ENCODE measurements around the gene PEX11G. TPM values are rescaled to one million over a fixed set of nuclear protein-coding genes. Genes with fewer than 3 reads are reported as not detected.
A peak's percentile ranks its signal among the peaks of the same experiment; 100 is the strongest.

The PEX11G gene
- total RNA-seq, 1 experiment from 2014 or later = 2.8 TPM

DNA sequence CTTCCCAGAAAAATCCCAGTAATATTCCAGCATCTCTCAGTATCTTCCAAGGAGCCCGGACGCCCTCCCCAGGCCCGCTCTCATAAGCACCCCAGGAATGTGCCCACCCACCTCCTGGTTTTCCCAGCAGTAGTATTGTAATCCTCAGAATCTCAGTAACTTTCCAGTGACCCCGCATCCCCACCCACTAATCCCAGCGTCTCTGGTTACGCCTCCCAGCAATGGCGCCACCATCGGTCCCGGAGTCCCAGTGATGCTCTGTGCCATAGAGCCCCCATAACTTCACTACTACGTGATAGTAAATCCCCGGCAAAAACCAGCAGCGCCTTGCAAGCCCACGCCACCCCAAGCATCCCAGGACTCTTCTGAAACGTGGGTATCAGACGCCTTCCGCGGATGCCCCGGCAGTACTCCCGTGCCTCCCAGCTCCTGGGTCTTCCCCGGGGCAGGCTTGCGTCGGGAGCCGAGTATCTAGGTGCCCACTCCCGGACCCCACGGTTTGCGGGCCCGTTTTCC, 45.8 kb upstream of the PEX11G start:
- Mint-ChIP-seq H3K9me3 (no peaks in the 10 kb centered on the region), H3K4me1 (peaks cover 5 to 6% of the 10 kb centered on the region in 2 experiments), H3K27ac (peak overlapping the region; percentile 87 to 99 (median 93); a peak in 6 of 7 replicates), H3K4me3 (peak overlapping the region; percentile 86 to 97), H3K27me3 (ENCODE audit: low read depth) (no peaks in the 10 kb centered on the region), H3K36me3 (ENCODE audit: insufficient read depth in 1 of 3, low read depth in 3 of 3) (peaks cover 6 to 22% (median 19%) of the 10 kb centered on the region in 3 experiments; a peak in 6 of 7 replicates)
- no peak overlapping the region for H3K23ac ChIP-seq (ENCODE audit: insufficient read length, low read depth, low read length)
- H2BK20ac ChIP-seq (ENCODE audit: low read depth, low read length, poor library complexity, severe bottlenecking) = no peak overlapping the region
- no peak overlapping the region for H3K18ac ChIP-seq (ENCODE audit: insufficient read length, low read depth, low read length)
- no peak overlapping the region for H3T11ph ChIP-seq (ENCODE audit: low read length)
- no peak overlapping the region for H3K4ac ChIP-seq (ENCODE audit: low read depth, low read length)
- H2AFZ ChIP-seq (ENCODE audit: low read length) = no peak overlapping the region
- H3K4me2 ChIP-seq (ENCODE audit: insufficient read depth, insufficient read length, low read length) = peak overlapping the region; percentile 74
- H3K79me2 ChIP-seq (ENCODE audit: insufficient read depth, low read length) = no peaks in the 10 kb centered on the region
- H3K27ac ChIP-seq (ENCODE audit: insufficient read length, low read depth, low read length) = no peak overlapping the region
- H3K9me3 ChIP-seq (ENCODE audit: control insufficient read depth, low read depth, low read length) = no peaks in the 10 kb centered on the region
- H2BK12ac ChIP-seq (ENCODE audit: insufficient read length, low read depth, low read length) = no peak overlapping the region
- TF ChIP-seq, protein P1, sequence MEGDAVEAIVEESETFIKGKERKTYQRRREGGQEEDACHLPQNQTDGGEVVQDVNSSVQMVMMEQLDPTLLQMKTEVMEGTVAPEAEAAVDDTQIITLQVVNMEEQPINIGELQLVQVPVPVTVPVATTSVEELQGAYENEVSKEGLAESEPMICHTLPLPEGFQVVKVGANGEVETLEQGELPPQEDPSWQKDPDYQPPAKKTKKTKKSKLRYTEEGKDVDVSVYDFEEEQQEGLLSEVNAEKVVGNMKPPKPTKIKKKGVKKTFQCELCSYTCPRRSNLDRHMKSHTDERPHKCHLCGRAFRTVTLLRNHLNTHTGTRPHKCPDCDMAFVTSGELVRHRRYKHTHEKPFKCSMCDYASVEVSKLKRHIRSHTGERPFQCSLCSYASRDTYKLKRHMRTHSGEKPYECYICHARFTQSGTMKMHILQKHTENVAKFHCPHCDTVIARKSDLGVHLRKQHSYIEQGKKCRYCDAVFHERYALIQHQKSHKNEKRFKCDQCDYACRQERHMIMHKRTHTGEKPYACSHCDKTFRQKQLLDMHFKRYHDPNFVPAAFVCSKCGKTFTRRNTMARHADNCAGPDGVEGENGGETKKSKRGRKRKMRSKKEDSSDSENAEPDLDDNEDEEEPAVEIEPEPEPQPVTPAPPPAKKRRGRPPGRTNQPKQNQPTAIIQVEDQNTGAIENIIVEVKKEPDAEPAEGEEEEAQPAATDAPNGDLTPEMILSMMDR (conservative IDR thresholded peaks at IDR 0.05) = no peak
- H4K8ac ChIP-seq (replicated peaks; ENCODE audit: insufficient read length, low read depth, low read length) = no peak overlapping the region
- no peak overlapping the region for H2BK120ac ChIP-seq (ENCODE audit: low read depth, low read length, poor library complexity, severe bottlenecking)
- no peaks in the 10 kb centered on the region for H3K27me3 ChIP-seq (ENCODE audit: insufficient read depth, low read length)
- H3K23me2 ChIP-seq (ENCODE audit: insufficient read length, low read depth, low read length, poor library complexity, severe bottlenecking) = peaks cover 4% of the 10 kb centered on the region
- peak; percentile 85 for DNase-seq
- H3K56ac ChIP-seq (ENCODE audit: insufficient read length, low read depth, low read length) = no peak overlapping the region
- WGBS (ENCODE audit: extremely low coverage, insufficient read length, low lambda C conversion rate) = no CpG with 5 or more reads among the region's 27 CpGs
- no peak overlapping the region for H4K91ac ChIP-seq (ENCODE audit: insufficient read length, low read depth, low read length)
- peak overlapping the region; percentile 16 for H3K9ac ChIP-seq (ENCODE audit: extremely low read depth, insufficient read length, low read length)
- no peak overlapping the region for H4K5ac ChIP-seq (ENCODE audit: insufficient read length, low read depth, low read length)
- H3K14ac ChIP-seq (ENCODE audit: insufficient read depth, low read length) = peak overlapping the region; percentile 51; the same call in 1 of the 2 replicates
- no peaks in the 10 kb centered on the region for H3K79me1 ChIP-seq (ENCODE audit: insufficient read depth, low read depth, low read length, poor library complexity, severe bottlenecking)
- no peak overlapping the region for H2AK5ac ChIP-seq (ENCODE audit: insufficient read length, low read length)
- no peaks in the 10 kb centered on the region for H4K20me1 ChIP-seq (ENCODE audit: control insufficient read depth, insufficient read depth, insufficient read length)
- peaks cover 2% of the 10 kb centered on the region; the same call in 1 of the 2 replicates for H3K4me1 ChIP-seq (ENCODE audit: insufficient read depth, low read length)
- no peak overlapping the region for H2BK15ac ChIP-seq (ENCODE audit: low read depth, low read length)
- H2BK5ac ChIP-seq (ENCODE audit: insufficient read length, low read length) = no peak overlapping the region

All from H9 (cell line).